GM12878 (cell line): ENCODE data around the gene ARID3A. TPM values are rescaled to one million over a fixed set of nuclear protein-coding genes. Genes with fewer than 3 reads are reported as not detected.

Experiments
- CBX3 ChIP-seq: fragments of 200-600 bp; sonication (generic); IDR thresholded peaks from 2 replicates; pipeline ENCODE4 v1.6.1; 2016; ENCODE audit warnings: low read depth, borderline replicate concordance
- CBX5 ChIP-seq: sonication (generic); IDR thresholded peaks from 2 replicates; pipeline ENCODE4 v1.6.1; 2016; ENCODE audit warnings: low read depth, moderate library complexity, mild to moderate bottlenecking, inconsistent platforms
- CUX1 ChIP-seq: IDR thresholded peaks from 2 replicates; pipeline ENCODE4 v1.6.1; 2012; ENCODE audit warnings: improper control_type of control experiment, low read depth, low read length; ENCODE audit not compliant: insufficient replicate concordance
- HDAC2 ChIP-seq: fragments of 200-600 bp; sonication (generic); IDR thresholded peaks from 2 replicates; pipeline ENCODE4 v1.6.1; 2017
- MTA3 ChIP-seq: IDR thresholded peaks from 2 replicates; pipeline ENCODE4 v1.6.1; 2012; ENCODE audit warnings: low read length, inconsistent platforms, borderline replicate concordance
- MXI1 ChIP-seq: fragments of 150-350 bp; IDR thresholded peaks from 2 replicates; pipeline ENCODE4 v1.6.1; 2011; ENCODE audit warnings: low read depth, mild to moderate bottlenecking, inconsistent platforms, low read length, improper control_type of control experiment
- ZBTB33 ChIP-seq: fragments of 450-650 bp; IDR thresholded peaks from 2 replicates; pipeline ENCODE4 v1.6.1; 2017; ENCODE audit warnings: mild to moderate bottlenecking
- polyA plus RNA-seq, 11 experiments: library from polyadenylated mRNA; depleted of rRNA in 4 of 11; unstranded in 6 of 11; stranded (reverse) in 5 of 11; fragments of >200 nt; fragmentation: Nextera tagmentation in 4 of 11; fragmentation: Illumina TruSeq in 1 of 11; extraction: Ambion mirVana in 4 of 11; extraction: Trizol in 1 of 11; gene quantifications; 1 replicate in 1 of 11; 2 replicates in 10 of 11; pipeline versions ENCODE4 v1.2.1 to v1.2.3, GENCODE V29; 2011 to 2016; ENCODE audit warnings: inconsistent platforms in 2 of 11, missing spikeins in 2 of 11, low read depth in 1 of 11
- total RNA-seq, 4 experiments: library from RNA; depleted of rRNA in 3 of 4; stranded (reverse); fragments of >200 nt in 3 of 4; fragmentation: Illumina TruSeq in 1 of 4; extraction: Trizol in 1 of 4; gene quantifications; 2 replicates each; pipeline versions ENCODE4 v1.2.1 to v1.2.3, GENCODE V29; 2013 to 2021

The ARID3A gene
- total and polyA plus RNA-seq, 10 of the 15 experiments (the other 5 are each of a cell fraction or from before 2014, with no cell fraction given), result 0.76 to 70.0 (median 16.7) TPM

GRCh38 chr19:954272-954671 is 28.4 kb downstream of the ARID3A start (continued):
- TF ChIP-seq CUX1 (no peak), CBX5 (no peak), MXI1 (no peak), CBX3 (no peak), ZBTB33 (no peak), MTA3 (no peak), HDAC2 (no peak)
